ENCODE data around the gene SLC2A3. TPM values are rescaled to one million over a fixed set of nuclear protein-coding genes. Genes with fewer than 3 reads are reported as not detected.
"Not testable (repeated sequence)": the region's sequence is repeated elsewhere in the genome, so short reads cannot be mapped to it uniquely, and the experiment has no call there.

SLC2A3 gene
- total RNA-seq, 1 donor, result 27.5 TPM

DNA sequence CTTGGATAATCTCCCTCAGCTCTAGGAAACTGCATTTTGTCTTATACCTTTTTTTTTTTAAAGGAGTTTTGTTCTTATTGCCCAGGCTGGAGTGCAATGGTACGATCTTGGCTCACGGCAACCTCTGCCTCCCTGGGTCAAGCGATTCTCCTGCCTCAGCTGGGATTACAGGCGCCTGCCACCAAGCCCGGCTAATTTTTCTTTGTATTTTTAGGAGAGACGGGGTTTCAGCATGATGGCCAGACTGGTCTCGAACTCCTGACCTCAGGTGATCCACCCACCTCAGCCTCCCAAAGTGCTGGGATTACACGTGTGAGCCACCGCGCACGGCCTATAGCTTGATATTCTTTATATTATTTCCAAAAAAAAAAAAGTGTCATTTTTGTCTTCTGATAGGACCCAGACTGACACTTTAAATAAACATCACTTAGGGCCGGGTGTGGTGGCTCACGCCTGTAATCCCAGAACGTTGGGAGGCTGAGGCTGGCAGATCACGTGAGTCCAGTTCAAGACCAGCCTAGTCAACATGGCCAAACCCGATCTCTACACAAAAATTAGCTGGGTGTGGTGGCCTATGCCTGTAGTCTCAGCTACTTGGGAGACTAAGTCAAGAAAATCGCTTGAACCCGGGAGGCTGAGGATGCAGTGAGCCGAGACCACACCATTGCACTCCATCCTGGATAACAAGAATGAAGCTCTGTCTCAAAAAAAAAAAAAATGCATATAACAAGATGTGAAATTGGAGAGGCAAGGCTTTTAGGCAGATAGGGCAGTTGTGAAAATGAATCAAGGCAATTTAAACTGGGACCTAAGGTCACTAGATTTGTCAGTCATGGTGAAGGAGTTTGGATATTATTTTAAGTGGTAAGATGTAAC, 18.4 kb downstream of the SLC2A3 start:
- no peak for DNase-seq (ENCODE audit: low read depth in 2 of 3, low spot score in 2 of 3)

DNA sequence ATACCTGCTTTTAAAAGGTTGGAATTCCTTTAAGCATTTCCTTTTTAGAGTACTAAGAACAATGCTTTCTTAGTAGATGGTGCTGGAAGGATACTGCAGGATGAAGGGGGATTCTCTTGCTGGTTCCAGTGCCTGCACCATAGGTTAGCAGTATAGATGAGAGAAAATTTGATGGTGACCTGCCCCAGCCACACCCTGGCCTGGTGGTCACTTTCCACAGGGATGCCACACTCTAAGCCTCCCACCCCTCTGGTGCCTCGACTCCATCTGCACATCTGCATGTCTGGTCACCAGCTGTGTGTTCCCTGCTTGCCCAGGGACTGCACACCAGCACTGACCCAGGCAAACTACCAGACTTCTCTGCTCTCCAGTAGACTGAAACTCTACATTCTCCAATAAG, 19.1 kb downstream of the SLC2A3 start:
- no peak for DNase-seq (ENCODE audit: low read depth in 2 of 3, low spot score in 2 of 3)

DNA sequence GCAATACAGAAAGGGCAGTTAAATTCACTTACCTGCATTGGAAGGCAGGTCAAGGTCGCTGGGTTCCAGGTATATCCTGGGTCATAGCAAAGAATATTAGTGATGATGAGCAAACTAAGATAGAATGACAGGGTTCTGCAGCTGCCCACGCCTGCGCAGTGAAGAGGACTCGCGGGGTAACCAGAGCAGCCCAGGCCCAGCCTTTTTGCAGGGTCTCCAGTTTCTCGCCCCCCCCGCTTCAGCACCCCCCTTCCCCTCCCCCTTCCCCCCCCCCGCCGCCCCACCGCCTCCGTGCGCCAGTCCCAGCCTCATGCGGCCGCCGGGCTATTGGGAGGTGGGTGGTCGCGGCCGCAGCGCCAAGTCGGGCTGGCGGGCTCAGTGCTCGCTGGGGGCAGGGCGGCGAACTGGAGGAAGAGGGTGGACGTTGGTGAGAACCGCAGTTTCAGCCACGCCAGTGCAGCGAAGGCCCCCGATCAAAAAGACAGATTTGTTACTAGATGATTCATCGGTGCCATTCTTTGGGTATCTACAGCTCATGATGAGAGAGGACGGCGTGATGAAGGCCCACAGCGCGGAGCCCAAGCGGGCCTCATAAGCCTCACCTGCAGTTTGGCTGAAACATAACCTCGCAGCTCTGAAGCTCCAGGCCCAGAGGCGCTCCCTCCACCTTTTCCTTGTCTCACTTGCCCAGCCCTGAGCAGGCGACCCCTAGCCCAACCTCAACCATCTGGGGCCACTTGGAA, 20.2 kb downstream of the SLC2A3 start:
- peak in 2 of 3 donors; percentile 22 to 39 for DNase-seq (ENCODE audit: low read depth in 2 of 3, low spot score in 2 of 3)

DNA sequence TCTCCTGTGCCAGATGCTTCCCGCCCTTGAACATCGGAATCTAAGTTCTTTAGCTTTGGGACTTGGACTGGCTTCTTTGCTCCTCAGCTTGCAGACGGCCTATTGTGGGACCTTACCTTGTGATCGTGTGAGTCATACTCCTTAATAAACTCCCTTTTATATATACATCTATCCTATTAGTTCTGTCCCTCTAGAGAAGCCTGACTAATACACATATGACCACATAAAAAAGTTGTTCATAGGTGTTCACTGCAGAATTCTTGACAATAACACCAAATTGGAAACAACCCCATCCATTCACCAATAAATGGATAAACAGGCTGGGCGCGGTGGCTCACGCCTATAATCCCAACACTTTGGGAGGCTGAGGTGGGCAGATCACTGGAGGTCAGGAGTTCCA, 25.9 kb downstream of the SLC2A3 start:
- DNase-seq (ENCODE audit: low read depth in 2 of 3, low spot score in 2 of 3), result not testable (repeated sequence)

DNA sequence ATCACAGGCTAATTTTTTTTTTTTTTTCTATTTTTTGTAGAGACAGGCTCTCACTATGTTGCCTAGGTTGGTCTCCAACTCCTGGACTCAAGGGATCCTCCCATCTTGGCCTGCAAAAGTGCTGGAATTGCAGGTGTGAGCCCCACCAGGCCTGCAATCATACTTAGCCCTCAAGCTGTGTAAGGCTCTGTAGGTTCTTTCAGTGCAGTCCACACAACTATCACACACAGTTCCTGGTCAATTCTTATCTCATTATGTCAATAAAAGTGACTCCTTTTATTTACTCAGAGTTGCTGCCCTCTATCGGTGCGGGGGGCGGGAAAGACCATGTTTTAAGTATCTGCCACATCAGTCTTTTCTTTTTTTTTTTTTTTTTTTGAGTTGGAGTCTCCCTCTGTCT, 29.0 kb downstream of the SLC2A3 start:
- DNase-seq (ENCODE audit: low read depth in 2 of 3, low spot score in 2 of 3), result peak in 2 of 3 donors; percentile 77 to 82

DNA sequence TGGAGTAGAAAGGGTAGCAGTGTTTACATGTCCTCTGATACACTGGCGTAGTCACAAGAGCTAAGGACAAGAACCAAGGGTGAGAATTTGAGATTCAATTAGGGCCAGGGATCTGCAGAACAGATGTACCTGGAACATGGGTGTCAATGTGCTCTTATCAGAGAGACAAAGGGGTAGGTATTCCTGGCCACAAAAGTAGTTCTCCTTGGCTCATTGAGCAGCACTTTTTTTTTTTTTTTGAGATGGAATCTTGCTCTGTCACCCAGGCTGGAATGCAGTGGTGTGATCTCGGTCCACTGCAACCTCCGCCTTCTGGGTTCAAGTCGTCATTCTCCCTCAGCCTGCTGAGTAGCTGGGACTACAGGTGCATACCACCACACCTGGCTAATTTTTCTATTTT, 29.7 kb downstream of the SLC2A3 start:
- DNase-seq (ENCODE audit: low read depth in 2 of 3, low spot score in 2 of 3), result not testable (repeated sequence)

DNA sequence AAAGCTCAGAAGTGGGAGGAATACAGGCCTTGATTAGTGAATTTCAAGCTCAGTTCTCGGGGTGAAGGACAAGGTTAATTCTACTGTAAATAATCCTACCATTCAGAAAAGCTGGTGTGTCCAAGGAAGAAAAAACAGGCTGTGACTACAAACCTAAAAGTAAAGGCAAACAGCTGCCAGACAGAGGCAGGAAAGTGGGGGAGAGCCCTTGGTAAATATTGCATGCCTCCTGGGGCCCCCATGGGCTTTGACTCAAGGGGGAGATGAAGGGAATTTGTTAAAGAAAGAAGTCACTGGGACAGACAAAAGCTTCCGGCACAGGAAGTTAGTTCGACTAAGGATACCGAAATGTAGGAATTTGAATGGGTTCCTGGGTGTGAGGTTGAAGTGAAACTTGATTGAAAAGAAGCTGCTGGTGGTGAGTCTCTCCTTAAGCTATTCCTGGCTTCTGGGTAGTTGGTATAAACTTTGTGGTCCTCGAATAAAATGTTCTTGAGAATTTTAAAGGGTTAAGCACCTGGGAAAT, 30.3 kb downstream of the SLC2A3 start:
- not testable (repeated sequence) for DNase-seq (ENCODE audit: low read depth in 2 of 3, low spot score in 2 of 3)

DNA sequence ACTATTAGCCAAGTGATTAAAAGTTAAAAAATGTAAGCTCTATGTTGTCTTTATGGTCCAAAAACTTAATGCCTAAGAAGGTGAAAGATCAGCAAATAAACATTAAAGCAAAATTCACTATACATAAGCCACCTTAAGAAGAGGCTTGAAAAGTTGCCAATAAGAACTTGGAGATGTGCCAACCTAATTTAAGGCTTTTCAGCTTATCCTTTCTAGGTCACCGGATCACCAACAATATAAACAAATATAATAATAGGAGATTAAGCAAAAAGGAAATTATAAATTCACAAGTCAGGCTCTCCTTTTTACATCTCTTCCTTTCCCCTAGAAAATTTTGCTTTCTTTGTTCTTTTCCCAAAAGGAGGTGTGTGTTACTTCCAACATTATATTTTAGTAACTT, 30.9 kb downstream of the SLC2A3 start:
- DNase-seq (ENCODE audit: low read depth in 2 of 3, low spot score in 2 of 3), result peak in 1 of 3 donors; percentile 62

DNA sequence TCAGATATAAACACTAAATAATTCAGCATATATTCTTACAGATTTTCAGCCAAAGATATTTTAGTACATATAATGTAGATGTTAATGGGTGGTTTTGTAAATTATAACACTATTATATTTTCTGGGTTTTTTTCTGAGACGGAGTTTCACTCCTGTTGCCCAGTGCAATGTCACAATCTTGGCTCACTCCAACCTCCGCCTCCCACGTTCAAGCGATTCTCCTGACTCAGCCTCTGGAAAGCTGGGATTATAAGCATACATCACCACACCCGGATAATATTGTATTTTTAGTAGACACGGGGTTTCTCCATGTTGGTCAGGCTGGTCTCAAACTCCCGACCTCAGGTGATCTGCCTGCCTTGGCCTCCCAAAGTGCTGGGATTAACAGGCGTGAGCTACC, 33.6 kb downstream of the SLC2A3 start:
- not testable (repeated sequence) for DNase-seq (ENCODE audit: low read depth in 2 of 3, low spot score in 2 of 3)

DNA sequence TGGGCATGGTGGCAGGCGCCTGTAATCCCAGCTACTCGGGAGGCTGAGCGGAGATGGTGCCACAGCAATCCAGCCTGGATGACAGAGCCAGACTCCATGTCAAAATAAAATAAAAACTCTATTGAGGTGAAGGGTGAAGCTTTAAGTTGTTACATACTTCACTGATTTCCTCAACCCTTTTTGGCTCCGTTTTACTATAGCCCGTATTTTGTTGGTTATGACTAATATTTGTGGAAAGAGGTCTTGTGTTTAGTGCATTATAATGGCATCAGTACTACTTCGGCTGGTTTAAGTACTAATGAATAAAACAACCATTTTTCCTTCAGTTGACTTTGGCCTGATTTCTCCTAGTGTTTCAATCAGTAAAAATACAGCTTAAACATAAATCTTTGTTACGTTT, 36.2 kb downstream of the SLC2A3 start:
- no peak for DNase-seq (ENCODE audit: low read depth in 2 of 3, low spot score in 2 of 3)

DNA sequence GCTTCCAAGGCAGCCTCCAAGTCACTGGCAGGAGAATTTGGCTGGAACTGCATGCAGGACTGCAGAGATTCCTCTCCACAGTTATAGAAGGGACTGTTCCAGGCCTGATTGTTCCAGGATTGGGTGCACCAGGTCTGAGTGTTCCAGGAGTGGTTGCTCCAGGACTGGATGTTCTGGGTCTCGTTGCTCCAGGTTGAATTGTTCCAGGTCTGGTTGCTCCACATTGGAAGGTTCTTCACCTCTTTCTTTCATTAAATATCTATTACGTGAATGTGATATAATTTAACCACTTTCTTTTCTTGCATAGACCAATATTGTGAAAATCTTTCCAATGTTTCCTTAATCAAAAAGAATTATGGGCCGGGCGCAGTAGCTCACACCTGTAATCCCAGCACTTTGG, 39.3 kb downstream of the SLC2A3 start:
- not testable (repeated sequence) for DNase-seq (ENCODE audit: low read depth in 2 of 3, low spot score in 2 of 3)

DNA sequence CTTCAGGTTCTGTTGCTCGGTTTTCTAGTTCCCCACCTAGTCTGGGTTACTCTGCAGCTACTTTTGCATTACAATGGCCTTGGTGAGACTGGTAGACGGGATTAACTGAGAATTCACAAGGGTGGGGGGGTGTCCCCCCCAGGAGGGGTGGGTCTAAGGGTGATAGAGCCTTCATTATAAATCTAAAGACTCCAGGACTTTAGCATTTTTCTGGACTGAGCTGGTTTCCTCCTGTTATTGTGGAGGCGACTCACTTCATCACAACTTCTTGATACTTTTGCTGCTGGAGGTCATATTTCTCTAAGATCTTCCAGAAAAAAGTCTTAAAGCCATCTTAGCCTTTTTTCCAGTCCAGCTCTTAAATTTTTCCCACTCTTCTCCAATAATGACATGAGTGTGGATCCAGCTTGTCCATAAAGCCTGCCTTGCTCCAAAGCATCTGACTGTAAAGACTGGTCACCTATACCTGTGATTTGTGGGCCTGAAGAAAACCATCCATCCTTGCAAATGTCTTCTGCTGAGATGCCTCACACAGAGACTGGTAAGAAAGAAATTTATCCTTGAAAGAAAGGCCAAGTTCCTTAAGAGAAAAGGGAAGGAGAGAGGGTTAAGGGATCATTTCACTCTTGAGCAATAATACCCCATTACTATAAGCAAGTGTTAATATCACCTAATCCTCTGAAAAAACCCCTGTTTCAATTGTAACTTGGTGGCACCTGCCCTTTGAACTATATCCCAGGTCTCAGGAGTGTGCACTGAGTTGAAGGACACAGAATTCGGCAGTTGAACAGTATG, 43.6 kb downstream of the SLC2A3 start:
- DNase-seq (ENCODE audit: low read depth in 2 of 3, low spot score in 2 of 3), result no peak

DNA sequence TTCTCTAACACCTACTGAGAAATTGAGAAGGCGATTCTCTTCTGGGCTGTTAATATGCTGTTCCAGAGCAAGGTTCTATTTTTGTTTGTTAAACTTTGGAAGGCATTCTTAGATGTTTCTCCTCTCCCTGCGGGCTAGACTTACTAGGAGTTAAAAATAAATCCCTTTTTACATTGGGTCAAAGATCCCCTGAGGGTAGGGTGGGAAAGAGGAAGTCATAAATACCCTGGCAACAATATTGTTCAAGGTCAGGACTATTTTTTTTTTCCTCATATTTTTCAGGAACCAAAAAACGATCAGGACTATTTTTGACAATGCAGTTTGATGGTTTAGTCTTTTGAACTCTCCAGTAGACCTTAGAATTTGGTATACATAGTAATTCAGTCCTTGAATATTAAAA, 51.3 kb downstream of the SLC2A3 start:
- peak in 1 of 3 donors; percentile 20 for DNase-seq (ENCODE audit: low read depth in 2 of 3, low spot score in 2 of 3)

DNA sequence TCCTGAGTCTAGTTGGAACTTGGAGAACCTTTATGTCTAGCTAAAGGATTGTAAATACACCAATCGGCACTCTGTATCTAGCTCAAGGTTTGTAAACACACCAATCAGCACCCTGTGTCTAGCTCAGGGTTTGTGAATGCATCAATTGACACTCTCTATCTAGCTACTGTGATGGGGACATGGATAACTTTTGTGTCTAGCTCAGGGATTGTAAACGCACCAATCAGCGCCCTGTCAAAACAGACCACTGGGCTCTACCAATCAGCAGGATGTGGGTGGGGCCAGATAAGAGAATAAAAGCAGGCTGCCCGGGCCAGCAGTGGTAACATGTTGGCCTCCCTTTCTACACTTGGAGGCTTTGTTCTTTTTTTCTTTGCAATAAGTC, 54.3 kb downstream of the SLC2A3 start:
- not testable (repeated sequence) for DNase-seq (ENCODE audit: low read depth in 2 of 3, low spot score in 2 of 3)

DNA sequence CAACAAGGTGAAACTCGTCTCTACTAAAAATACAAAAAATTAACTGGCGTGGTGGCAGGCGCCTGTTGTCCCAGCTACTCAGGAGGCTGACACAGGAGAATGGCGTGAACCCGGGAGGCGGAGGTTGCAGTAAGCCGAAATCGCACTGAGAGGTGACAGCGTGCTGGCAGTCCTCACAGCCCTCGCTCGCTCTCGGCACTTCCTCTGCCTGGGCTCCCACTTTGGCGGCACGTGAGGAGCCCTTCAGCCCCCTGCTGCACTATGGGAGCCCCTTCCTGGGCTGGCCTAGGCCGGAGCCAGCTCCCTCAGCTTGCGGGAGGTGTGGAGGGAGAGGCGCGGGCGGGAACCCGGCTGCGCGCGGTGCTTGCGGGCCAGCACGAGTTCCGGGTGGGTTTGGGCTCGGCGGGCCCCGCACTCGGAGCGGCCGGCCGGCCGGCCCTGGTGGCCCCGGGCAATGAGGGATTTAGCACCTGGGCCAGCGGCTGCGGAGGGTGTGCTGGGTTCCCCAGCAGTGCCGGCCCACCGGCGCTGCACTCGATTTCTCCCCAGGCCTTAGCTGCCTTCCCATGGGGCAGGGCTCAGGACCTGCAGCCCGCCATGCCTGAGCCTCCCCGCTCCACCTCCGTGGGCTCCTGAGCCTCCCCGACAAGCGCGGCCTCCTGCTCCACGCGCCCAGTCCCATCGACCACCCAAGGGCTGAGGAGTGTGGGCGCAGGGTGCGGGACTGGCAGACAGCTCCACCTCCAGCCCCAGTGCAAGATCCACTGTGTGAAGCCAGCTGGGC, 54.8 kb downstream of the SLC2A3 start:
- DNase-seq (ENCODE audit: low read depth in 2 of 3, low spot score in 2 of 3), result not testable (repeated sequence)

DNA sequence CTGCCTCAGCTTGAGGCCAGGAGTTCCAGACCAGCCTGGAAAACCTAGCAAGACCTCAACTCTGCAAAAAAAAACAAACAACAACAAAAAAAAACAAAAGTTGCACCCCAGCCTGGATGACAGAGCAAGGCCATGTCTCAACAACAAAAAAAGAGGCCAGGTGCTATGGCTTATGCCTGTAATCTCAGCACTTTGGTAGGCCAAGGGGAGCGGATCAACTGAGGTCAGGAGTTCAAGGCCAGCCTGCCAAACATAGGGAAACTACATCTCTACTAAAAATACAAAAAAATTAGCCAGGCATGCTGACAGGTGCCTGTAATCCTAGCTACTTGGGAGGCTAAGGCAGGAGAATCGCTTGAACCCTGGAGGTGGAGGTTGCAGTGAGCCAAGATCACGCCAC, 56.7 kb downstream of the SLC2A3 start:
- no peak for DNase-seq (ENCODE audit: low read depth in 2 of 3, low spot score in 2 of 3)

DNA sequence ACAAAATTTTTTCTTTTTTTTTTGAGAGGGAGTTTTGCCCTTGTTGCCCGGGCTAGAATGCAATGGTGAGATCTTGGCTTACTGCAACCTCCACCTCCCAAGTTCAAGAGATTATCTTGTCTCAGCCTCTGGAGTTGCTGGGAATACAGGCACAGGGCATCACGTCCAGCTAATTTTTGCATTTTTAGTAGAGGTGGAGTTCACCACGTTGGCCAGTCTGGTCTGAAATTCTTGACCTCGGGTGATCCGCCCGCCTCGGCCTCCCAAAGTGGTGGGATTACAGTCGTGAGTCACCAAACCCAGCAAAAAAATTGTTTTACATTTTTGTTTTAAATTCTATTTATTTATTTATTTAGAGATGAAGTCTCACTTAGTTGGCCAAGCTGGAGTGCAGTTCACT, 58.6 kb downstream of the SLC2A3 start:
- no peak for DNase-seq (ENCODE audit: low read depth in 2 of 3, low spot score in 2 of 3)

DNA sequence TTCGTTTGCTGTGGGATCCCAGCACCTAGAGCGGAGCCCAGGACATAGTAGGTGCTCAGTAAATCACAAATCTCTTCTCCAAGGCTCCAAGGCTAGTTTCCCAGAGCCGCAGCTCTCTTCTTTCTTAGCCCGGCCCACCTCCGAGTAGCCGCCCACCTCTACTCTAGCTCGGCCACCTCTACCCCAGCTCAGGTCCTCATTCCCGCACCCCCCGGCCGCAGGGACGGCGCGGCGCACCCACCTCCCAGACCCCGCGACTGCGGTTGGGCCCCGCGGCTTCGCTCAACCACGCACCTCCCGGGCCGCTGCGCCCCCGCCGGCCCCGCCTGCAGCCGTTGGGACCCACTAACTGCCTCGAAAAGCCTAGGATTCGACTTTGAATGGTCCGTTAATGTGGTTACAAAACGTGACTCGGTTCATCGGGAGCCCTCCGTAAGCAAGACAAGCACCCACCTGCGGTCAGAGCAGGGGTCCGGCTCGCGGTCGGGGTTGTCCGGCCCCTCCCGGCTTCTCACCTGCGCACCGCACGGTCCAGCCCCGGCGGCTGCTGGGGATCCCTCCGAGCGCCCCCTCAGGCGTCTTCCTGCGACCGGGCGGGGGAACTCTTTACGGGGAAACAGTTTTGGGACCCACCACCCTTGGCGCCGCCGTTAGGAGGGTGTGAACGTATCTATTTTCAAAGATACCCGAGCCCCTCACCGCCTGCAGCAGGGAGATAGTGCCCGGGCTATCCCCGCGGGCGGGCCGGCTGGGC, 63.2 kb downstream of the SLC2A3 start, which contains the start of gene SLC2A14:
Gene SLC2A14, minus strand, starts transcription at position 350 of the 754 bp plus-strand sequence. CDS start 3,035 bp downstream, outside the sequence.
- peak in 2 of 3 donors; percentile 58 to 62 for DNase-seq (ENCODE audit: low read depth in 2 of 3, low spot score in 2 of 3)

DNA sequence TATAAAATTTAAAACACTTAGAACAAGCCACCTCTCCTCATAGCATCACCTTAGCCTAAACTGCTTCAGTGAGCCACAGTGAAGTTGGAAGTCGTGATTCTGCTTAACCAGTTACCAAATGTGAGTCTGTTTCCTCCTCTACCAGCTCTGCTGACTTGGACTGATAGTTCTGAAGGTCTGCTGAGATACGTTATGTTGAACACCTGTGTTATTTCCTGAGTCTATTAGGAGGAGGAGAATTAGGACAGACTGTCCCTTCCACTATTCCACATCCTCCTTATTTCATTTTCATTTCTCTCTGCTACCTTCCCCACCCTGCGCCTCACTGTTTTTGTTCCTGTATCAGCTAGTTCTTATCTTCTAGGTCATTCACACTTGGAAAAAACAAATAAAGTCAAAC, 65.7 kb downstream of the SLC2A3 start:
- no peak for DNase-seq (ENCODE audit: low read depth in 2 of 3, low spot score in 2 of 3)
